Lung (tissue), 12 donors: ENCODE results near the gene MAPKAP1. TPM values are rescaled to one million over a fixed set of nuclear protein-coding genes. Genes with fewer than 3 reads are reported as not detected.

Source experiments
- ATAC-seq: fragments of 200-7000 bp; cut with Tn5 transposase; one replicate; pipeline ENCODE4 v1.9.1; 2020; ENCODE audit warnings: moderate number of reproducible peaks; ENCODE audit not compliant: insufficient read depth, low FRiP score
- DNase-seq, 3 donors: peaks; one replicate each; pipeline ENCODE4 v3.0.0-alpha.2; 2013 to 2017
- H3K27ac ChIP-seq, 2 donors: one replicate each; pipeline ENCODE4 v1.5.1; 2013; ENCODE audit warnings: mild to moderate bottlenecking in 2 of 2, moderate library complexity in 2 of 2, control low read depth in 1 of 2, inconsistent platforms in 1 of 2, low read depth in 1 of 2, low read length in 1 of 2
- H3K27me3 ChIP-seq, 3 donors: one replicate each; pipeline ENCODE4 v1.5.1; 2013; ENCODE audit warnings: low read length in 2 of 3; ENCODE audit not compliant: control insufficient read depth in 3 of 3, insufficient read depth in 3 of 3
- H3K36me3 ChIP-seq, 4 donors: one replicate each; pipeline ENCODE4 v1.5.1; 2013; ENCODE audit warnings: low read length in 4 of 4, mild to moderate bottlenecking in 1 of 4, moderate library complexity in 1 of 4; ENCODE audit not compliant: control insufficient read depth in 4 of 4, insufficient read depth in 4 of 4
- H3K4me1 ChIP-seq, 5 donors: one replicate each; pipeline ENCODE4 v1.5.1; 2013; ENCODE audit warnings: low read length in 5 of 5, mild to moderate bottlenecking in 2 of 5, moderate library complexity in 1 of 5; ENCODE audit not compliant: control insufficient read depth in 5 of 5, insufficient read depth in 5 of 5
- H3K4me3 ChIP-seq: one replicate; pipeline ENCODE4 v1.5.1; 2013; ENCODE audit warnings: mild to moderate bottlenecking, control low read depth, moderate library complexity
- H3K9ac ChIP-seq, 2 donors: one replicate each; pipeline ENCODE4 v1.5.1; 2013; ENCODE audit warnings: low read length in 2 of 2, control low read depth in 1 of 2; ENCODE audit not compliant: insufficient read depth in 1 of 2
- H3K9me3 ChIP-seq, 4 donors: one replicate each; pipeline ENCODE4 v1.5.1; 2013; ENCODE audit warnings: low read length in 3 of 4, mild to moderate bottlenecking in 1 of 4, moderate library complexity in 1 of 4; ENCODE audit not compliant: control insufficient read depth in 4 of 4, insufficient read depth in 3 of 4
- CTCF ChIP-seq: IDR thresholded peaks from 2 replicates; pipeline ENCODE4 v1.5.1; 2012; ENCODE audit warnings: mild to moderate bottlenecking; ENCODE audit errors: control extremely low read depth, extremely low read depth
- WGBS, 2 donors: extraction: QIAGEN DNeasy Blood & Tissue Kit; methylation state at CpG; one replicate each; pipeline ENCODE4 v1.1.7; 2013; 5-methylcytosine and 5-hydroxymethylcytosine counted together
- polyA plus RNA-seq, 2 donors: library from polyadenylated mRNA; stranded (reverse); fragments of 200-250 nt; gene quantifications; one replicate each; pipeline ENCODE4 v1.2.1, GENCODE V29; 2013
- total RNA-seq, 2 donors: library from RNA; depleted of rRNA in 1 of 2; stranded (reverse); fragments of >200 nt in 1 of 2; gene quantifications; one replicate each; pipeline ENCODE4 v1.2.1, GENCODE V29; 2014 to 2021
- donor health status: control.
- donor health status: control.
- donor health status: Bipolar disorder and iron deficiency.
- donor health status: healthy.
- donor health status: DM: yes; HTN: yes; CAD: no.

Gene MAPKAP1
- total and polyA plus RNA-seq, 4 donors, result 53.0 to 83.3 (median 66.7) TPM

- TF ChIP-seq CTCF, result no peak
- peaks cover 0 to 2% (median 0%) of the 10 kb centered on the region in 4 donors for H3K36me3 ChIP-seq
Observed at GRCh38 chr9:125642311-125642710, 64.7 kb downstream of the MAPKAP1 start.

GRCh38 chr9:125639057-125639456 lies 68.0 kb downstream of the MAPKAP1 start:
- ATAC-seq (no peak), DNase-seq (no peak)
- Histone ChIP-seq H3K4me3 (no peak overlapping the region), H3K4me1 (peaks cover 0 to 3% (median 0%) of the 10 kb centered on the region in 5 donors), H3K27ac (no peak overlapping the region), H3K36me3 (peaks cover 0 to 2% (median 0%) of the 10 kb centered on the region in 4 donors), H3K9ac (no peak overlapping the region), H3K9me3 (no peaks in the 10 kb centered on the region), H3K27me3 (no peaks in the 10 kb centered on the region)
- TF ChIP-seq CTCF, result no peak
- 81 to 93% methylated on average over 4 of the region's 4 CpGs for whole genome bisulfite sequencing, 2 donors

More at GRCh38 chr9:125642311-125642710, 64.7 kb downstream of the MAPKAP1 start:
- no peaks in the 10 kb centered on the region for H3K9me3 ChIP-seq
- DNase-seq (no peak), ATAC-seq (no peak)
- no peaks in the 10 kb centered on the region for H3K27me3 ChIP-seq
- H3K4me1 ChIP-seq, result peaks cover 0 to 16% (median 0%) of the 10 kb centered on the region in 5 donors
- no peak overlapping the region for H3K9ac ChIP-seq
- no peak overlapping the region for H3K4me3 ChIP-seq
- no peak overlapping the region for H3K27ac ChIP-seq
- 98 to 100% methylated on average over 1 of the region's 1 CpG for WGBS, 2 donors

GRCh38 chr9:125638239-125639045 lies 68.6 kb downstream of the MAPKAP1 start:
- Histone ChIP-seq H3K36me3 (peaks cover 0 to 2% (median 0%) of the 10 kb centered on the region in 4 donors), H3K27ac (no peak overlapping the region), H3K27me3 (no peaks in the 10 kb centered on the region), H3K4me1 (peaks cover 0 to 3% (median 0%) of the 10 kb centered on the region in 5 donors), H3K9ac (no peak overlapping the region), H3K9me3 (no peaks in the 10 kb centered on the region), H3K4me3 (no peak overlapping the region)
- DNase-seq, result no peak
- TF ChIP-seq CTCF, result no peak
- WGBS, 2 donors, result 90 to 93% methylated on average over 7 of the region's 7 CpGs
- ATAC-seq, result no peak
